Measurements from ENCODE around the gene CYP3A7. TPM values are rescaled to one million over a fixed set of nuclear protein-coding genes. Genes with fewer than 3 reads are reported as not detected.

The CYP3A7 gene
- total RNA-seq, 1 experiment from 2014 or later = not detected

GRCh38 chr7:99741441-99741795 lies 6.4 kb upstream of the CYP3A7 start:
- no peak for DNase-seq
- CTCF ChIA-PET = no interaction called here
- no peaks in the 10 kb centered on the region for H3K36me3 ChIP-seq (ENCODE audit: control insufficient read depth, insufficient read depth, low read length)
- Mint-ChIP-seq H3K4me3 (ENCODE audit: unreplicated experiment) (no peak overlapping the region), H3K9me3 (ENCODE audit: unreplicated experiment) (peaks cover 9% of the 10 kb centered on the region), H3K36me3 (ENCODE audit: insufficient read depth, unreplicated experiment) (no peaks in the 10 kb centered on the region), H3K27me3 (ENCODE audit: insufficient read depth, unreplicated experiment) (peaks cover 4% of the 10 kb centered on the region), H3K27ac (ENCODE audit: unreplicated experiment) (no peak overlapping the region), H3K4me1 (ENCODE audit: low read depth, unreplicated experiment) (no peaks in the 10 kb centered on the region)
- no peaks in the 10 kb centered on the region for H3K27me3 ChIP-seq (replicated peaks; ENCODE audit: control insufficient read depth, insufficient read depth, low read length)
- no peaks in the 10 kb centered on the region for H3K4me1 ChIP-seq
- no peaks in the 10 kb centered on the region for H3K9me3 ChIP-seq
- H3K4me3 ChIP-seq (ENCODE audit: low read depth, low read length) = no peak overlapping the region
- no TSS peak for BruUV-seq (replicated peaks)
- intact Hi-C loops (cut with micrococcal nuclease; ENCODE audit: unreplicated experiment) = no loop called here
- POLR2A ChIA-PET = no interaction called here
- TF ChIP-seq CTCF (IDR thresholded peaks at IDR 0.05; ENCODE audit: insufficient read depth in 1 of 2, low read depth in 1 of 2, low read length in 1 of 2, severe bottlenecking in 1 of 2, unreplicated experiment in 1 of 2) = no peak

GRCh38 chr7:99740573-99741440 lies 5.8 kb upstream of the CYP3A7 start:
- H3K4me3 ChIP-seq (ENCODE audit: low read depth, low read length) = no peak overlapping the region
- H3K9me3 ChIP-seq = no peaks in the 10 kb centered on the region
- no TSS peak for BruUV-seq (replicated peaks)
- Mint-ChIP-seq H3K4me1 (ENCODE audit: low read depth, unreplicated experiment) (no peaks in the 10 kb centered on the region), H3K36me3 (ENCODE audit: insufficient read depth, unreplicated experiment) (no peaks in the 10 kb centered on the region), H3K4me3 (ENCODE audit: unreplicated experiment) (no peak overlapping the region), H3K27me3 (ENCODE audit: insufficient read depth, unreplicated experiment) (peaks cover 4% of the 10 kb centered on the region), H3K27ac (ENCODE audit: unreplicated experiment) (no peak overlapping the region), H3K9me3 (ENCODE audit: unreplicated experiment) (peaks cover 9% of the 10 kb centered on the region)
- no peak for TF ChIP-seq CTCF (IDR thresholded peaks at IDR 0.05; ENCODE audit: insufficient read depth in 1 of 2, low read depth in 1 of 2, low read length in 1 of 2, severe bottlenecking in 1 of 2, unreplicated experiment in 1 of 2)
- intact Hi-C loops (cut with micrococcal nuclease; ENCODE audit: unreplicated experiment) = no loop called here
- H3K36me3 ChIP-seq (ENCODE audit: control insufficient read depth, insufficient read depth, low read length) = no peaks in the 10 kb centered on the region
- H3K27me3 ChIP-seq (replicated peaks; ENCODE audit: control insufficient read depth, insufficient read depth, low read length) = no peaks in the 10 kb centered on the region
- POLR2A ChIA-PET = no interaction called here
- no peak for DNase-seq
- CTCF ChIA-PET = no interaction called here
- H3K4me1 ChIP-seq = no peaks in the 10 kb centered on the region

GRCh38 chr7:99739699-99740572 lies 4.9 kb upstream of the CYP3A7 start:
- no peak for DNase-seq
- peaks cover 9% of the 10 kb centered on the region for H3K9me3 Mint-ChIP-seq (ENCODE audit: unreplicated experiment)
- Histone ChIP-seq H3K9me3 (no peaks in the 10 kb centered on the region), H3K4me3 (ENCODE audit: low read depth, low read length) (no peak overlapping the region), H3K27me3 (replicated peaks; ENCODE audit: control insufficient read depth, insufficient read depth, low read length) (no peaks in the 10 kb centered on the region), H3K4me1 (no peaks in the 10 kb centered on the region), H3K36me3 (ENCODE audit: control insufficient read depth, insufficient read depth, low read length) (no peaks in the 10 kb centered on the region)
- no TSS peak for BruUV-seq (replicated peaks)
- TF ChIP-seq CTCF (IDR thresholded peaks at IDR 0.05; ENCODE audit: insufficient read depth in 1 of 2, low read depth in 1 of 2, low read length in 1 of 2, severe bottlenecking in 1 of 2, unreplicated experiment in 1 of 2) = no peak
- CTCF ChIA-PET = no interaction called here
- no peak overlapping the region for H3K4me3 Mint-ChIP-seq (ENCODE audit: unreplicated experiment)
- H3K27me3 Mint-ChIP-seq (ENCODE audit: insufficient read depth, unreplicated experiment) = peaks cover 8% of the 10 kb centered on the region
- intact Hi-C loops (cut with micrococcal nuclease; ENCODE audit: unreplicated experiment) = no loop called here
- H3K36me3 Mint-ChIP-seq (ENCODE audit: insufficient read depth, unreplicated experiment) = no peaks in the 10 kb centered on the region
- no peak overlapping the region for H3K27ac Mint-ChIP-seq (ENCODE audit: unreplicated experiment)
- POLR2A ChIA-PET = no interaction called here
- H3K4me1 Mint-ChIP-seq (ENCODE audit: low read depth, unreplicated experiment) = no peaks in the 10 kb centered on the region

Data from Caco-2 (cell line).